IPS-18c (cell line): ENCODE measurements around the gene CDK11B.
"Not testable (repeated sequence)": the region's sequence is repeated elsewhere in the genome, so short reads cannot be mapped to it uniquely, and the experiment has no call there.

ENCODE experiments used
- H3K4me3 ChIP-seq: 2 replicates; pipeline ENCODE4 v1.7.0; 2013; ENCODE audit warnings: low read depth, mild to moderate bottlenecking, low read length, moderate library complexity; ENCODE audit not compliant: insufficient read depth
- H3K9me3 ChIP-seq: one replicate; pipeline ENCODE4 v1.6.1; 2013; ENCODE audit warnings: mild to moderate bottlenecking, low read length, moderate library complexity; ENCODE audit not compliant: control insufficient read depth, insufficient read depth

Gene CDK11B

GRCh38 chr1:1658583-1659549, at the start of gene CDK11B:
Gene CDK11B (minus strand): TSS chr1:1659004. CDS start chr1:1657485, 1,519 bp downstream.
- peak within 1 kb of the TSS; percentile 59 for H3K4me3 ChIP-seq
- not testable (repeated sequence) for H3K9me3 ChIP-seq

DNA sequence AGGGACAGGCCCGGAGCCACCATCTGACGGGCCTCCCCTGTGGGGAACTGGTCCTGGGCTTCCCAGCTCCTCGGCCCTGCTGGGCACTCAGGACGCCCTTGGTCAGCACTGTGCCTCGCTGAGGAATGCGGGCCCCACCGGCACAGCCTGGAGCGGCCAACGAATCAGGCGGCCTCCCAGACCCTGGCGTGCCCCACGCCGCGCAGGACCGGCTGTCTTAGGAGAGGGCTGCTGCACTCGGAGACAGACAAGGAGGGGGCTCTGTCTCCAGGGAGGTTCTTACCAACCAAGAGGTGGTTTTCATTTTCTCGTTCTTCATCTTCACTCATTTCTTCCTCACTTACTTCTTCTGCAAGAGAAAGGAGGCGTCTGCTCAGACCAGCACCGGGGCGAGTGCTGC, 49.1 kb upstream of the CDK11B start:
- H3K4me3 ChIP-seq = not testable (repeated sequence)

GRCh38 chr1:1707241-1707640, 48.4 kb upstream of the CDK11B start:
- not testable (repeated sequence) for H3K4me3 ChIP-seq, H3K9me3 ChIP-seq

More for the DNA sequence above, 49.1 kb upstream of the CDK11B start:
- not testable (repeated sequence) for H3K9me3 ChIP-seq

DNA sequence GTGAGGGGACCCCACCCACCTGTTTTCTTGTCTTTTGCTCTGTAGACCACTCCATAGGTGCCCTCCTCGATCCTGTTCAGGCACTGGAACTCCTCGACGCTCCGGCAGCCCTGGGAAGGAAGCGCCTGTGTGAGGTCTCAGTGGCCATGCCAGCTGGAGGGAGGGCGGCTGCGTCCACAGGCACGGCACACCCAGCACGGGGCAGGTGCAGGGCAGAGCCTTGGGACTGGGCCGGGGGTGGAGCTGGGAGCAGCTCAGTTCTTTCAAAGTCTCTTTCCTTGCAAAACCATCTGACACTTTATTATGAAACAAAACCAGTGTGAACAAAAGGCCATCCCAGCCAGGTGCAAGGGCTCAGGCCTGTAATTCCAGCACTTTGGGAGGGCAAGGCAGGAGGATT, 46.8 kb upstream of the CDK11B start:
- not testable (repeated sequence) for H3K4me3 ChIP-seq, H3K9me3 ChIP-seq

DNA sequence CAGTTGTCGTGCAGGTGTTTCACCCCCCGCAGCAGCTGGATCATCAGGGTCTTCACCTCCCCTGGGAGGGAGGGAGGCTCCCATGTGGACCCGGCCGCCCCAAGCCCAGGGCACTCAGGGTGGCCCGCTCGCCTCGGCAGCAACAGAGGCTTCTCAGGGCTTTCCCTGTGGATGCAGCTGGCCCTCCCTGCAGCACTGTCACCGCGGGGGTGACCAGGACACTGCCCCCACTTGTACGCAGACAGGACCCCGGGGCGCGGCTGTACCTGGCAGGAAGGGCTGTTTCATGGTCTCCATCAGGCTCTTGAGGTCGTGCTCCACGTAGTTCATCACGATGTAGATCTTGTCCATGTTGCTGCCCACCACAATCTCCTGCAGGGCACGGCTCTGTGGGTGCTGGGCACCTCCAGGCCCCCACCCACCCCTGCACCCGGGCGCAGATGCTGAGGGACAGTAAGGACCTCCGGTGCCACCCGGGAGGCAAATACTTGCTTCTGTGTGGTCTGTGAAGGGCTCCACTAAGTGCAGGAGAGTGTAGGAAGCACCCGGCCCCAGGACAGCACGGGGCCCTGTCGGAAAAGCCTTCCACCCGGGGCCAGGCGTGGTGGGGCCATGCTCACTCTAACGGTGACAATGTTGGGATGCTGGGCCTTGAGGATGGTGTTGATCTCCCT, 45.6 kb upstream of the CDK11B start:
- not testable (repeated sequence) for H3K9me3 ChIP-seq, H3K4me3 ChIP-seq

DNA sequence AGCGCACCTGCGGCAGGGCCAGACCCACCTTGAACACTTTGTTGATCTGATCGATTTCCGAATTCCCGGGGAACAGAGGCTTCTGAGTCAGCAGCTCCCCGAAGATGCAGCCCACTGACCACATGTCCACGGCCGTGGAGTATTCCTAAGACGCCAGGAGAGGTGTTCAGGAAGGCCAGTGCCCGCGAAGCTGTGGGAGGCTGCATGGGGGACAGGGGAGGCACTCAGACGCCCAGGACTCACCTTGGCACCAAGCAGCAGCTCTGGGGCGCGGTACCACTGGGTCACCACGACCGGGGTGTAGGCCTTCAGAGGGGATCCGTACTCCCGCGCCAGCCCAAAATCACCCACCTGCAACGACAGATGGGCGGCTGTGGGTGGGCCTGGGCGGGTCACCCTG, 45.0 kb upstream of the CDK11B start:
- Histone ChIP-seq H3K9me3 (no peaks in the 10 kb centered on the region), H3K4me3 (no peak overlapping the region)

- not testable (repeated sequence) for H3K4me3 ChIP-seq, H3K9me3 ChIP-seq
Measured at GRCh38 chr1:1702506-1702905, 43.7 kb upstream of the CDK11B start.

DNA sequence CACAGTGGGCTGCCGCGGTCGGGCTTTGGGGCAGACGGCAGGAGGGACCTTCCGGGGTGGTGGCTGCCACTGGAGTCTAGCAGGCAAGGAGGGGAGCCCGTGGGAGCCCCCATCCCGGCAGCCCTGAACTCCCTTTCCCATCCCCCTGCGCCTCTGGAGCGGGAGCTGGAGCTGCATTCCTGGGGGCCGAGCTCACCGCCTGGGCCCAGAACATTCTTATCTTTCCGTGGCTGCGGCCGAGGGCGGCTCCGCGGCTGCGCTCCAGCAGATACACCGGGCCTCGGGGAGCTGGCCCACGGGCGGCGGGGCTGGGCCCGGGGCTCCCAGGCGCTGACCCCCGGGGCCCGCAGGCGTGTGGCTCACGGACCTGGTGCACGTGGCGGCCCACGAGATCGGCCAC, 41.8 kb upstream of the CDK11B start:
- not testable (repeated sequence) for H3K9me3 ChIP-seq, H3K4me3 ChIP-seq

DNA sequence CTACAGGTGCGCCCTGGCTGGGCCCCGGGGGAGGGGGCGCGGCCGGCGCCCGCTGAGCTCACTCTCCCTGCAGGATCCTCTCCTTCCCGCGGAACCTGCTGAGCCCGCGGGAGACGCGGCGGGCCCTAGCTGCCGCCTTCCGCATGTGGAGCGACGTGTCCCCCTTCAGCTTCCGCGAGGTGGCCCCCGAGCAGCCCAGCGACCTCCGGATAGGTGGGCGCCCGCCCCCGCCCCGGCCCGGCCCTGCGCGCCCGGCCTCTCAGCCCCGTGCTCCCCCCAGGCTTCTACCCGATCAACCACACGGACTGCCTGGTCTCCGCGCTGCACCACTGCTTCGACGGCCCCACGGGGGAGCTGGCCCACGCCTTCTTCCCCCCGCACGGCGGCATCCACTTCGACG, 41.3 kb upstream of the CDK11B start:
- H3K9me3 ChIP-seq, H3K4me3 ChIP-seq: not testable (repeated sequence)

DNA sequence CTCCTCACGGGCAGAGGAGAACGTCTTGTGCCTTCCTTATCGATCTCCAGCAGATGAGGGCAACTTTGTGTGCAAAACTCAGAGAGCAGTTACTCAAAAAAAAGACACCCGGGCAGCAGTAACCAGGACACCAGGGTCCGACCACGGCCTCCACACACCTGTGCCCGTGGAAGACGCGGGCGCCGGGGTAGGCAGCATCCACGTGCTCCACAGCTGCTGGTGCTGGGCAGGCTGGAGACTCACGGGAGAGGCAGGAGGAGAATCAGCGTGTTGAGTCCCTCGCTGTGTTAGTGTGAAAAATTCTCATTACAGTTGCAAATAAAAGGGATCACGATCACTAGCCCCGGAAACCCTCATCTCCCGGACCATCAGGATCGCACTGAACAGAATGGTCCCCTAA, 40.3 kb upstream of the CDK11B start:
- H3K4me3 ChIP-seq, H3K9me3 ChIP-seq: not testable (repeated sequence)

DNA sequence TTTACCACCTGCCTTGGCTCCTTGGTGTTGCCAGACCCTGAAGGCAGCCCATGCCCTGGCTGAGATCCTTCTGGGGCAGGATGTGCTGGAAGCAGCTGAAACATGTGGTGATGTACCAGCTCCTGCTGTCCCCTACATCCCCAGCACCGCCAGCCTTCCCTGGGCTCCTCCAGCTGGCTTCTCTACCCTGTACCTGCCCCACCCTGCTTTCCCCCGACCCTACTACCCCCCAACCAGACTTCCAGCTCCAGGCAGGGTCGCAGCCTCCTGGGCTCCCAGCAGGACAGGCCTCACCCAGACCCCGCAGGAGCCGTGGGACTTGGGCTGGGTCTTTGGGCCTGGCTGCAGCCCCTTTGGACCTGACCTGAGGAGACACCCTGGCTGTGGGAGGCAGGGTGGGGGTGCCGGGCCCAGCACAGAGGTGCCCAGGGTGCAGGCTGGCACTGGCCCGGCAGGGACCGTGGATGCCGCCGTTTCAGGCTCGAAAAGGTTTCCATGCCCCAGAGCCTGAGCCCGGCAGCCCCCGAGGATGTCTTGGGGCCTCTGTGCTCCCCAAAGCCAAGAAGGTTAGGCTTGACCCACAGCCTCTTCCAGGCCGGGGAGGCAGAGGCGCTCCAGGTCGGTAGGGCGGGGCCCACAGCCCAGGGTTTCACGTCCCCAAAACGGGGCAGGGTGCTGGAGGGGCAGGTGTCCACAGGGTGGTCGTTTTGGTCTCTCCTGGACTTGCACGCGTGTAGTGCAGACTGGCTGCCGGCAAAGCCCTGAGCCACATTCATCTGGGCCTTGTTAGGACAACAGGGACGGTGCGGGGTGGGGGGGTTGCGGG, 38.8 kb upstream of the CDK11B start:
- not testable (repeated sequence) for H3K9me3 ChIP-seq, H3K4me3 ChIP-seq

- not testable (repeated sequence) for H3K9me3 ChIP-seq
Measured at GRCh38 chr1:1696431-1697357, 37.9 kb upstream of the CDK11B start.

DNA sequence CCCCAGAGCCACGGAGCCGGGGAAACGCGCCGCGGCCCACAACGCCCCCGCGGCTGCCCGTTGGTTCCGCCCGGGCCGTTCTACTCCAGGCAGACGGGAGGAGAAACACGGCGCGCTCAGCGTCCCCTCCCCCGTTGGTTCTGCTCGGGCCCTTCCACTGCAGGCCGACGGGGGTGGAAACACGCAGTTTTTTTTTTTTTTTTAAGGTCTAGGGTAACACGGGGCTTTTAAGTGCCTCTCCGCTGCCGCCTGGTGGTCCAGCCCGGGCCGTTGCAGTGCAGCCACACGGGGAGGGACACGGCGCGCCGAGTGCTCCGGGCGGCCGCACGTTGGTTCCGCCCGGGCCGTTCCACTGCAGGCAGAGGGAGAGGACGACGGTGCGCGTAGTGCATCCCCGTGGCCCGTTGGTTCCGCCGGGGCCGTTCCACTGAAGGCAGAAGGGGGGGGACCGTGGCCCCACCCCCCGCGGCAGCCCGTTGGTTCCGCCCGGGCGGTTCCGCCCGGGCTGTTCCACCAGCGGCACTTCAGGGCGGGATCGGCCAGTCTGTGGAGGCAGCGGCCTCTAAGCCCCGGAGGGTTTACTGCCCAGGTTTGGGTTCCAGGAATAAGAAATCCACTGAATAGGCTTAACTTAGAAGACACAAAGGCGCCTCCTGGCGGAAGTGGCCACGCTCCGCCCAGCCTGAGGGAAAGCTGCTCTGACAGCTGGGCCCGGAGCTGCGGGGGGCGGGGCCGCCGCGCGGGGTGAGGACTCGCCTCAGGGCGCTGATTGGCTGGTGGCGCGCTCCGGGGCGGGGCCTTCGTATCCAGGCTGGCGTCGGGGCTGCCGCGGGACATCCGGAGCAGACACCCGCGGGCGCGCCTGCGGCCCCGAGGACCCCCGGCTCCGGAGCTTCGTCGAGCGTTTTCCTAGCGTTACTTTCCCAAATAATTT, 34.2 kb upstream of the CDK11B start, which contains the start of gene SLC35E2B:
Gene SLC35E2B, minus strand, starts transcription at position 82 of the 934 bp plus-strand sequence. CDS start 16,096 bp downstream, outside the sequence.
- peak within 1 kb of the TSS; percentile 67; the same call in 1 of the 2 replicates for H3K4me3 ChIP-seq
- H3K9me3 ChIP-seq = not testable (repeated sequence)

More at GRCh38 chr1:1696431-1697357, 37.9 kb upstream of the CDK11B start:
- not testable (repeated sequence) for H3K4me3 ChIP-seq

DNA sequence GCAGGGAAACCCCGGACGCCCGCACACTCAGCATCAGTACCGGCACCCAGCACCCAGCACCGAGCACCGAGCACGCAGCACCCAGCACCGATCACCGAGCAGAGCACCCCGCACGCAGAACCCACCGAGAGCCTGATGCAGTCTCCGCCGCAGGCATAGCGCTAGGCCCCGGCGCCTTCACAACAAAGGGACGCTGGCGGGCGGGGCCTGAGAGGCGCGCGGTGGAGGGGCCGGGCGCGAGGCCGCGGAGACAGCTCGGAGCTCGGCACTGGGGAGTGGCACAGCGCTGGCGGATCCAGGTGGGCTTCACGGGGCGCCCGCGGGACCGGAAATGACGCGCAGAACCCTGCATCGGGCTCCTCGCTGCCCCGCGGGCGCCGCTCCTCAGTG, 33.5 kb upstream of the CDK11B start:
- peak overlapping the region; percentile 67; the same call in 1 of the 2 replicates for H3K4me3 ChIP-seq
- not testable (repeated sequence) for H3K9me3 ChIP-seq

DNA sequence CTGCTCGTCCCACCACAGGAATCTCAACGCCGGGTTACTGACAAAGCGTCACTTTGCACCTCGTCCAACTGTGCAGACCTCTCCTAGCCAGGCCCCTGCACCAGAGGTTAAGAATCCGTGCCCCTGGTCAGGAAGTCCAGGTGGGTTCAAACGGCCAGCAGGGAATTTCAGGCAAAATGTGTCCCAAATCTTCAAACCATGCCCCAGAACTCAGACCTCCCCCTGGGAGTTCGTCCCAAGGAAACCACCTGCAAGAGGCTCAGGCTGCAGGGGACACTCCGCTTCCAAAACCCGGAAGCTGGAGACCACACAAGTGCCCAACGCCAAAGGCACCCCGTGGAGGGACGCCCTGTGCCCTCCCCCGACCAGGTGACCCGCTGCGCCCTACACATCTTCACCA, 32.6 kb upstream of the CDK11B start:
- not testable (repeated sequence) for H3K4me3 ChIP-seq, H3K9me3 ChIP-seq
